ELF-1 (cell line): ENCODE measurements around the gene AHNAK2.

Experiments used
- DNase-seq: peaks from one replicate; pipeline ENCODE4 v3.0.0-alpha.2; 2016; ENCODE audit warnings: low read depth, low spot score

The AHNAK2 gene

DNA sequence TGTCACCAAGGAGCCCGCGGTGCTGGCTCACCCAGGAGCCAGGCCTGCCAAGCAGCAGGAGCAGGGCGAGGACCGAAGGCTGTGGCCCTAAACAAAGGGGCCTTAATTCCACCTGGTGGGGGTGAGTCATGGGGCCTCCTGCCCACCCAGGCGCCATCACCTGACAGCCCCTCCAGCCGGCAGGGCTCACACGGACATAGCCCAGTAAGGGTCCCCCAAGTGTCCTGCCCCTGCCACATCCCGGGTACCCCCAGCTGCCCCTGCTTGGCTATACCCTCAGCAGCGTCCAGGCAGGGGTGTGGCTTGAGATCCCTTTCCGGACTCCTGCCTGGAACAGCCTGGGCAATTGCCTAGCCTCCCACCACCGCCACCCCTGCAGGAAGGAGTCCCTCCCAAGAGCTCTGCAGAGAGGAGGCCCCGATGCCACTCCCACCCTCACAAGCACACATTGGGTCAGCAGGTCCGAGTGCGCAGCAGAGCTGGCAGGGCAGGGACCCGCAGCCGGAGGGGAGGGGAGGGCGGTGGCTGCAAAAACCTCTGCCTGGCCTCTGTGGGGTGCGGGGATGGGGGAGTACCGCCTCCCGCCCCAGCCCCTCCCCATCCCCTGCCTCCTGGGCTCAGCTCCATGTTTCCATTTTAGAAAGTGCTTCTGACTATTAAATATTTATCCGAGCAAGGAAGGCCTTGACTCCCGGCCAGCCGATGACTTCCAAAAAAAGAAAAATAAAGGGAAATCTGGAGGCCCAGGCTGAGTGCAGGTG is 4.6 kb downstream of the AHNAK2 start:
- no peak for DNase-seq

GRCh38 chr14:104973135-104973384 is 5.1 kb downstream of the AHNAK2 start:
- peak; percentile 88 for DNase-seq

DNA sequence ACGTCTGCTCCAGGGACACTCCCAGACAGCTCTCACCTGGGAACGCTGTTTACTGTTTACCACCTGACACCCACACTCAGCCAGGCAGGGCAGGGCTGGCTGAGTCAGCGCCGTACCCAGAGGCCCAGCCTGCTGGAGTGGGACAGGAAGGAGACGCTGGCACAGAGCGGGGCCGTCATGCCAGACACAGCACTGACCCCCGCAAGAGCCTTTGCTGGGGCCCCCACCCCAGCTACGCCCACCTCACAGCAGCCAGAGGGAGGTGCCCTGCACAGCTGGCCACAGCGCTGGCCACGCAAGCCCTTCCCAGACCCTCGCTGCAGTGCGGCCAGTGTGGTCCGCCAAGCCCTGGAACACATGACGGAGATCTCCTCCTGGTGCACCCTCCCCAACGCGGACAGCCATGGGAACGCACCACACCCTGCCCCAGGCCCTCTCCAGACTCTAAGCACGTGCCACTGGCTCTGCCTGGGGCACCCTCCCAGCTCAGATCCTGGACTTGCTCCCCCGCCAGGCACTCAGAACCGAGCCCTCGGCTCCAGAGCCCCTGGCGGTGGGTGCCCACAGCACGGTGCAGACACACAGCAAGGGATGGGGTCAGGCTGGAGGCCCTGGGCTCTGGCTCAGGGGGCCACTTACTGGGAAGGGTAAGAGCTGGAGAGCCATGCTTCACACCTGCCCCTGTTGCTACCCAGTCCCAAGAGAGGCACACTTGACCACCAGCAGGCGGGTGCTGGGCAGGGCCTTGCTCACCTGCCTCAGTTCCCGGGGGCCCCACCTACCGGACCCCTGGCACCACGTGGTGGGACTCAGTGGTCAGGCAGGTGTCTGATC is 5.7 kb downstream of the AHNAK2 start:
- DNase-seq = peak; percentile 45

DNA sequence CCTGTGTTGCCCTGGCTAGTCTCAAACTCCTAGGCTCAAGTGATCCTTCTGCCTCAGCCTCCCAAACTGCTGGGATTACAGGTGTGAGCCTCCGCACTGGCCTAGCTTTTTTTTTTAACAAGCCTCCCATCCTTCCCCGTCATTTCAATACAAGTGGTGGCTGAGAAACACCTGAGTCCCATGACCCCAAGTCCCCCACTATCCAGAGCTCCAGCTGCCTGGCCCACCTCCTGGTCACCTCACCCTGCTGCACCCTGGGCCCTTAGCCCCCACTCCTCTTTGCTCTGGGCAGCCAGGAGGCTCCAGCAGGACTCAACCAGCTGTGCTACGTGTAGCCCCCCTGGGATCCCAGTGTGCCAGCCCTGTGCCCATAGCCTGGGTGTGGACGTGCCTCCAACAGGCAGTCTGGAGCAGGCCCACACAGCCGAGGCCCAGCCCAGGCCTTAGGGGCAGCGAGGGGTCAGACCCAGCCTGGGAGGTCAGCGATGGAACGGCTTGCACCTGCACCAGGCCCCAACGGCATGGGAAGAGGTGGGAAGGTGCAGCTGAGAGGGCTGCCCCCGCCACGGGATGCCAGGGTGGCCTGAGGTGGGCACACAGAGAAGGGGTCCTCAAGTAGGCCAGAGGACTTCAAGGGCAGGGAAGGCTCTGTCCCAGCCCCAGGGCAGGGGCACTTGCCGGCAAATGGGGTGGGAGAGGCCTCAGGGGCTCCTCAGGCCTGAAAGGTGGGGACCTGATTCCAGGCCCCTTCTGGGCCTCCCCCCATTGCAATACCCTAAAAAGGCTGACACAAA is 6.5 kb downstream of the AHNAK2 start:
- no peak for DNase-seq

GRCh38 chr14:104970231-104971068 is 7.7 kb downstream of the AHNAK2 start:
- peak; percentile 66 for DNase-seq

GRCh38 chr14:104969741-104970230 is 8.4 kb downstream of the AHNAK2 start:
- DNase-seq = no peak

GRCh38 chr14:104968541-104969401 is 9.4 kb downstream of the AHNAK2 start:
- DNase-seq = peak; percentile 56

DNA sequence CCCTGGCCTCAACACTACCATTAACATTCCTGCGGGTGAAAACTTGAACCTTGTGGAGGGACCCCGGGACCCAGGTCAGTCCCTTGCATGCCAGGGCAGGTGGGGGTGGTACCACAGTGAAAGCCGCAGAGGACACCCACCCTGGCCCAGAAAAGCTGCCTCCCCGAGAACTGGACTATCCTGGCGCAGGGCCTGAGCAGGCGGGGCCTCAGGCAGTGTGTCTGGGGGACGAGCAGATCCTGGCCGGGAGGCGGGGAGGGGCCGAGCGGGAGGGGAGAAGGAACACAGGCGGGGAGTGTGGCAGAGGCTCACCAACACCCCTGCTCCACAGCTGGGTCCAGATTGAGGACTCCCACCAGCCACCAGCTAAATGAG is 10.0 kb downstream of the AHNAK2 start:
- DNase-seq = peak; percentile 54

DNA sequence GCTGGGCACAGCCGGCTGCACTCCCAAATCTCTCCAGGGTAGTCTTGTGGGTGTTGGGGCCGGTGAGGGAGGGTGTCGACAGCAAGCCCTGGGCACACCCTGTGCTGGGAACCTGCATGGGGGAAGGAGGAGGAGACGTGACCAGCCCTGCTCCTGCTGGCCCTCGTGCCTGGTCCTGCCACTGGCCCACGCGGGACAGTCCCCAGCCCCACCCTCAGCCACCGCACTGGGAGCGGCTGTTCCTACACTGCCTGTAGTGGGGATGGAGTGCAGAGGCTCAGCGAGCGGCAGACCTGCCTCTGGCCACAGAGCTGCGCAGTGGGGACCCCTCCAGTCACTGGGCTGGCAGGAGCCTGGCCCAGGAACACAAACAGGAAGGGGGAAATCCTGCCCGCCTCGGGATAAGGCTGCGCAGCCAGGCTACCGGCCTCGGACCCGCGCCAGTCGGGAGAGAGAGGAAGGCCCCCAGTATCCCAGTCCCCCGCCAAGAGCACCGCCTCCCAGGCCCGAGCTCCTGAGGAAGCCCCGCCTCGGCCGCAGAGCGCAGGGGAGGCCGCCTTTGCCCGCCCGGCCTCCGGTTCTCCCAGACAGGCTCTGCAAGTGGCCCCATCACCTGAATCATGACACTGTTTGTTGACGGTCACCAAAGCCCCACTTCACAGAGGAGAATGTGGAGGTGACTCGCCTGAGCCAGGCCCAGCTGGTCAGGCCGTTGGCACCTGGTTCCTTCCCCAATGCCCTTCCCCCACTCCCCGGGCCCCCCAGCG is 10.6 kb downstream of the AHNAK2 start:
- DNase-seq = peak; percentile 68

- DNase-seq = no peak
These were observed 11.2 kb downstream of the AHNAK2 start for GRCh38 chr14:104966981-104967385.

DNA sequence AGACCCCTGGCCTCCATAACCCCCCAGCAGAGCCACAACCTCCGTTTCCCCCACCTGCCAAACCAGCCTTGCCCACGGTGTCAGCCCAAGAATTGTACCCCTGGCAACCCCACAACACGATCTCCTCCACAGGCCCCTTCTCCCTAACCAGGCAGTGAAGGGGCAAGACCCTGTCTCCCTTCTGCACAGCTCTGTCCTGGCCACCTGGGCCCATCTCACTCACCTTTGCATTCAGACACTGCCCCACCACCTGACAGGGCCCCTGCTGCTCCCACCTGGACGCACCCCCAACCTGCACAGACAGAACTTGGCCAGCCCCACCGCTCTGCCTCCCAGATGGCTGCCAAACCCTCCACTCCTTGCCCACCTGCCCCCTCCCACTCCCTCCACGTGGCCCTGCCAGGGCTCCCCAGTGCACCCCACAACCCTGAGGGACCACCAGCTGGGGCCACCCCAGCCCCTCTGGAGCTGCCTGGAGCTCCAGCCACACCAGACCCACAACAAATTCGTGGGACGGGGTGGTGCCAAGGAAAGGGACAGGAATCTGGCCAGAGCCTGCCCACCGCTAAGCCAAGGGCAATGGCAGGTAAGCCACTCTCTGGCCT is 11.8 kb downstream of the AHNAK2 start:
- no peak for DNase-seq

GRCh38 chr14:104965561-104966231 is 12.5 kb downstream of the AHNAK2 start:
- DNase-seq = no peak

DNA sequence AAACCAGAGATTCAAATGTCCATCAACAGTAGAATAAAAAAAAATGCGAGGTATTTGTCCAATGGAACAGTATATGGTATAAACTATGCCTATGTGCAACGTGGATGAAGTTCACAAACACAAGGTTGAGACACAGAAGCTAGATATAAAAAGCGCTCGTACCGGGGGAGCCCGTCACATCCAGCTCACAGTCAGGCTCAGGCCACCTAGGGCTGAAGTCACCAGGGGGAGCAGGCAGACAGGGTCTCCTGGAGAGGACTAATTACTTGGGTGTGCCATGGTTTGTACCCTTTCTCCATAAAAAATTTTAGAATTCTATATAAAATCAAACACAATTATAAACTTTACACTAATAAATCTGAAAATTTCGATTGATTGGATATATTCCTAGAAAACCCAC is 13.6 kb downstream of the AHNAK2 start:
- DNase-seq = no peak

DNA sequence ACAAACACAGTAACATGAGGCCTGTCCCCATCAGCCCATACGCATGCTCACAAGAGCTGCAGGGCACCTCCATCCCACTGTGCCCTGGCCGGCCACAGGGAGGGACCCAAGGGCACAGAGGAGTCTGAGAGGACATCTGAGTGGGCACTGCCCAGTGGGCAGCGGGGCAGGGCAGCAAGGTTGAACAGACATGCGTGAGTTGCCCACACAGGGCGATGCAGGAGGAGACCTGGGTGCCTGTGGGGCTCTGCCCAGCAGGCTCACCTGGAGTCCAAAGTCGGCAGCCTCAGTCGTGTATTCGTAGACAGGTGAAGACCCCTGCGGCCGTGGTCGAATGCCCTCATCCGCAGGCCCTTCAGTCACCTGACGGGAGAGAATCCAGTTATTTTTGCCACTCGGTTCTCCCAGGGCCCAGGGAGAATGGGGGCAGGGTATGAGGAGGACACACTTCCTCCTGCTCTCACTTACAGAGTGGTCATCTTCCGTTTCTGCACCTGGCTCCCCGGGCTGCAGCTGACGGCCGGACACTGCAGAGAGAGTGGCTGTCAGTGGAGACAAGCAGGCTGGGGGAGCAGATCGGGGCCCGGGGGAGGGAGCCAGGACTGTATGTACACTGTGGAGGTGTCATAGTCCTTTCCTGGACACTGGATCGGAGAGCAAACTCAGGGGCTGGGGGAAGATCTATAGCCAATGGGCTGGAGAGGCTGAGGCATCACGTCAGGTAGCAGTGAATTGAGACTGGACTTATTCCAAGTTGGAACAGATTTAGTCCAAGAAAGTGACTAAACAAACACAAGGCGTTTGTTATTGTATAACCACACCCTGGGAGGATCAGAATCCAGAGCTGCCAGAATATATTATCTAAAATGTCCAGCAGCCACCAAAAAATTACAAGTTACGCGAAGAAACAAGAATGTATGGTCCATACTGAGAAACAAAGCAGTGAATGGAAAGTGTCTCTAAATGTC is 20.7 kb downstream of the AHNAK2 start:
- DNase-seq = no peak

DNA sequence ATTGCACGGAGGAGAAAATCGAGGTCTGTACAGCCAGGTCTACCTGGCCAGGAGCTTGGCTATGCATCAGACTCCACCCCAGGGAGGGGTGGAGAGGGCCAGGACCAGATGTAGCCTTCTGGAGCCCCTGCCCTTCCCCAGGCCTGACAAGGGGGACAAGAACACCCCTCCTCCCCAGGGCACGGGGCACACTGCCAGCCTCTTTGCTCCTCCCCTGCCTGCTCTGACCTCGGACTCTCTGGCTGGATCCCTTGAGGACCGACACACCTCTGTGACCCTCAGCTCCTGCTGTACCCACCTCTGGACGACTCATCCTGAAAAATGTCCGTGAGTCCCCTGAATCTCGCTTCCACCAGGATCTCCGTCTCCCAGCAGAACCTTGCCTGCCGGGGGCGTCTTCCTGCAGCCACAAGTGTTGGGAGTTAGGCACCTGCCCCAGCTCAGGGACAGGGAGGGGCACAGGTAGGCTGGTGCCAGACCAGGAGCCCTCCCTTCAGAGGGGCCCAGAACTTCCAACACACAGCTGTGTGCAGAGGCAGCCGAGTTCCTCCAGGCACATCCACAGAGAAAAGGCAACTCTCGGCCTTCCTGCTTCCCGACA is 21.8 kb downstream of the AHNAK2 start:
- DNase-seq = no peak

GRCh38 chr14:104955396-104955770 is 22.8 kb downstream of the AHNAK2 start:
- no peak for DNase-seq

DNA sequence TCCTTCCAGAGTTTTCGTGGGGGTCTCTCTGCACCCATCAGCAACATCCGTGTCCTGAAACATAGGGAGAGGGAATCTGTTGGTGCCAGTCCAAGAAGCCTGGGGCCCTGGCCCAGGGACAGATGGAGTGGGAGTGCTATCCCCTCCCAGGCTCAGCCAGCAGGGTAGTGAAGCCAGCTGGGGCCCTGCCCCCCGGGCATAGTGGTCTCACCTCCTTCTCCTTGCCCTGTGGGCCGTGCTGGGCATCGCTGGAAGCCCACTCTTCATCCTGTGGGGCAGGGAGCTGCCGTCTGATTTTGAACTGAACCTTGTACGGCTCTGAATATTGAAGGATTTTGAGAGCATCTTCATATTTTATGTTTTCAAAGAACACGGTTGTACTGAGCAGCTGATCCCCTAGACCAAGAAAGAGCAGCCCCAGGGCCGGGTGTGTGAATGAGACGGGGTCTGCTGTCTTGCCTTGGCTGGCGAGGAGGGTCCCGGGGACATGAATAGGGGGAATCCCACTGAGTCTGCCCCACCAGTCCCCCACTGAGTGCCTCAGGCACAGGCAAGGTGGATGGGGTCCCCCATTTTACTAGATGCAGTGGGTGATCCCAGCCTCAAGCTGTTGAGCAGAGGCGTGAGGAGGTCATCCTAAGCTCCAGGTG is 23.3 kb downstream of the AHNAK2 start:
- DNase-seq = no peak
